Type B pancreatic cell (in vitro differentiated cells): Measurements from ENCODE around the gene ZNF423. TPM values are rescaled to one million over a fixed set of nuclear protein-coding genes. Genes with fewer than 3 reads are reported as not detected.

Experiments used
- DNase-seq: peaks from one replicate; pipeline ENCODE4 v3.0.0; 2021; ENCODE audit warnings: mixed read lengths; ENCODE audit not compliant: unreplicated experiment; ENCODE audit errors: extremely low spot score
- H3K27ac Mint-ChIP-seq: 2 replicates; pipeline ENCODE4 v1.8.0; 2021; ENCODE audit warnings: mild to moderate bottlenecking, mixed read lengths
- H3K27me3 Mint-ChIP-seq: 2 replicates; pipeline ENCODE4 v1.8.0; 2021; ENCODE audit warnings: mixed read lengths
- H3K36me3 Mint-ChIP-seq: 2 replicates; pipeline ENCODE4 v1.8.0; 2021; ENCODE audit warnings: mixed read lengths
- H3K4me1 Mint-ChIP-seq: one replicate; pipeline ENCODE4 v1.8.0; 2021; ENCODE audit warnings: mixed read lengths; ENCODE audit not compliant: unreplicated experiment
- H3K4me3 Mint-ChIP-seq: 2 replicates; pipeline ENCODE4 v1.8.0; 2021; ENCODE audit warnings: mild to moderate bottlenecking, mixed read lengths
- H3K9me3 Mint-ChIP-seq: 2 replicates; pipeline ENCODE4 v1.8.0; 2021; ENCODE audit warnings: mixed read lengths
- total RNA-seq: library from RNA; stranded (reverse); gene quantifications from 2 replicates; pipeline ENCODE4 v1.2.1, GENCODE V29; 2021; ENCODE audit warnings: low replicate concordance
- TF ChIP-seq, protein P1 (sequence below): fragments of 200-600 bp; sonication (generic); conservative IDR thresholded peaks from 2 replicates; pipeline ENCODE4 v1.5.0; 2021; ENCODE audit warnings: antibody characterized with exemption, mild to moderate bottlenecking

ZNF423 gene
- total RNA-seq, 1 donor from 2014 or later, result 72.6 TPM

DNA sequence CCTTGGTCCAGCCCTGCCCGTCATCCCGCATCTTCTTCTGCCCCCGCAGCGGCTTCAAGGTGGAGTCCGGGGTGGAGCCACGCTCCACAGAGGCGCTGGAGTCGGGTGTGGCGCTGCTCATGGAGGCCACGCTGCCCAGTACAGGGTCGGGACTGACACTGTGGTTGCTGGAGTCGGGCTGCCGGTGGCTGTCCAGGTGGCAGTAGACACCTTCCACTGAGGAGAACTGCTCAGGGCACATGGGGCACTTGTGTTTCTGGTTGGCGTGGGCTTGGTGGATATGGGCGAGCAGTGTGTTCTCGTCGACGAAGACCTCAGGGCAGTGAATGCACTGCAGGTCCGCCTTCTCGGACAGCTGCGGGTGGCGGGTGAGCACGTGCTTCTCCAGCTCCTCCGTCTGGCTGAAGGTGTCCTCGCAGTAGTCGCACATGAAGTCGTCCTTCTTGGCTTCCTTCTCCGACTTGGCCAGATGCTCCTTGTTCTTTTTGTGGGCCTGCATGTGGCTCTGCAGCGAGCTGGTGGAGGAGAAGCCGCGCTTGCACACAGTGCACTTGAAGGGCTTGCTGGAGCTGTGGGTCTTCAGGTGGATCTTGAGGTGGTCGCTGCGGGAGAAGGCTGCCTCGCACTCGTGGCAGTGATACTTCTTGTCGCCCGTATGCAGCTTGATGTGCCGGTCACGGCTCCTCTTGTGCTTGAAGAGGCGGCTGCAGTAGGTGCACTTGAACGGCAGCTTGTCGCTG is 217.8 kb downstream of the ZNF423 start:
- no peaks in the 10 kb centered on the region for H3K9me3 Mint-ChIP-seq
- H3K27me3 Mint-ChIP-seq, result peaks cover 6% of the 10 kb centered on the region
- H3K4me1 Mint-ChIP-seq, result peaks cover 45% of the 10 kb centered on the region
- TF ChIP-seq, protein P1, sequence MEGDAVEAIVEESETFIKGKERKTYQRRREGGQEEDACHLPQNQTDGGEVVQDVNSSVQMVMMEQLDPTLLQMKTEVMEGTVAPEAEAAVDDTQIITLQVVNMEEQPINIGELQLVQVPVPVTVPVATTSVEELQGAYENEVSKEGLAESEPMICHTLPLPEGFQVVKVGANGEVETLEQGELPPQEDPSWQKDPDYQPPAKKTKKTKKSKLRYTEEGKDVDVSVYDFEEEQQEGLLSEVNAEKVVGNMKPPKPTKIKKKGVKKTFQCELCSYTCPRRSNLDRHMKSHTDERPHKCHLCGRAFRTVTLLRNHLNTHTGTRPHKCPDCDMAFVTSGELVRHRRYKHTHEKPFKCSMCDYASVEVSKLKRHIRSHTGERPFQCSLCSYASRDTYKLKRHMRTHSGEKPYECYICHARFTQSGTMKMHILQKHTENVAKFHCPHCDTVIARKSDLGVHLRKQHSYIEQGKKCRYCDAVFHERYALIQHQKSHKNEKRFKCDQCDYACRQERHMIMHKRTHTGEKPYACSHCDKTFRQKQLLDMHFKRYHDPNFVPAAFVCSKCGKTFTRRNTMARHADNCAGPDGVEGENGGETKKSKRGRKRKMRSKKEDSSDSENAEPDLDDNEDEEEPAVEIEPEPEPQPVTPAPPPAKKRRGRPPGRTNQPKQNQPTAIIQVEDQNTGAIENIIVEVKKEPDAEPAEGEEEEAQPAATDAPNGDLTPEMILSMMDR, result no peak
- H3K27ac Mint-ChIP-seq, result no peak overlapping the region
- DNase-seq, result no peak
- no peak overlapping the region for H3K4me3 Mint-ChIP-seq
- peaks cover 15% of the 10 kb centered on the region for H3K36me3 Mint-ChIP-seq

DNA sequence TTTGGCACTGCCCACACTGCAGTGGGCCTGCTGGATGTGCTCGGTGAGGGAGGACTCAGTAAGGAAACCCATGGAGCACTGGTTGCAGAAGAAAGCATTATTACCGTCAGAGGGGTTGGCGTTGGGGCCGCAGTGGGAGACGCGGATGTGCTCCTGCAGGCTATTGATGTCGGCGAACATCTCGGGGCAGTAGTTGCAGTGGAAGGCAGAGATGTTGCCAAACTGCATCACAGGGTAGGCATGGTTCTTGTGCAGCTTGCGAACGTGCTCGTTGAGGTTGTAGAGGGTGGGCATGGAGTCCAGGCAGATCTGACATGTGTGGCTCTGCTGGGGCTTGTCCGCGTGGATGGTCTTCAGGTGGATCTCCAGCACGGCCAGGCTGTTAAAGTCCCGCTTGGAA is 218.4 kb downstream of the ZNF423 start:
- Mint-ChIP-seq H3K27ac (no peak overlapping the region), H3K27me3 (peaks cover 6% of the 10 kb centered on the region), H3K9me3 (no peaks in the 10 kb centered on the region), H3K4me1 (peaks cover 43% of the 10 kb centered on the region), H3K36me3 (peaks cover 15% of the 10 kb centered on the region), H3K4me3 (no peak overlapping the region)
- TF ChIP-seq, protein P1, result no peak
- DNase-seq, result no peak

DNA sequence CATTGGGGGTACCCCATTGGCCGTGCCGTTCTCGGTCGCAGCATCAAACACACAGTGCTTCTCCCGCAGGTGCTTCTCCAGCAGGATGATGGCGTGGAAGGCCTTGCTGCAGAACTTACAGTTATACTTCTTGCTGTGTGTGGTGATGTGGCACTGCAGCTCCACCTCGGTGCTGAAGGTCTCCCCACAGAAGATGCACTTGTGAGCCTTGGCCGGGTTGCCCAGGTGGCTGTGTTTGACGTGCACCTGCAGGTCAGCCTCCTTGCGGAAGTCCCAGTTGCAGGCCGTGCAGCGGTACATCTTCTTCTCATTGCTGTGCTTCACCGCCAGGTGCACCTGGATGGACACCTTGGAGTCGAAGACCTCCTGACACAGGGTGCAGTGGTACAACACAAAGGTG is 219.3 kb downstream of the ZNF423 start:
- no peak overlapping the region for H3K4me3 Mint-ChIP-seq
- TF ChIP-seq, protein P1, result no peak
- H3K36me3 Mint-ChIP-seq, result peaks cover 15% of the 10 kb centered on the region
- DNase-seq, result no peak
- H3K4me1 Mint-ChIP-seq, result peaks cover 41% of the 10 kb centered on the region
- H3K9me3 Mint-ChIP-seq, result no peaks in the 10 kb centered on the region
- peaks cover 5% of the 10 kb centered on the region for H3K27me3 Mint-ChIP-seq
- no peak overlapping the region for H3K27ac Mint-ChIP-seq

DNA sequence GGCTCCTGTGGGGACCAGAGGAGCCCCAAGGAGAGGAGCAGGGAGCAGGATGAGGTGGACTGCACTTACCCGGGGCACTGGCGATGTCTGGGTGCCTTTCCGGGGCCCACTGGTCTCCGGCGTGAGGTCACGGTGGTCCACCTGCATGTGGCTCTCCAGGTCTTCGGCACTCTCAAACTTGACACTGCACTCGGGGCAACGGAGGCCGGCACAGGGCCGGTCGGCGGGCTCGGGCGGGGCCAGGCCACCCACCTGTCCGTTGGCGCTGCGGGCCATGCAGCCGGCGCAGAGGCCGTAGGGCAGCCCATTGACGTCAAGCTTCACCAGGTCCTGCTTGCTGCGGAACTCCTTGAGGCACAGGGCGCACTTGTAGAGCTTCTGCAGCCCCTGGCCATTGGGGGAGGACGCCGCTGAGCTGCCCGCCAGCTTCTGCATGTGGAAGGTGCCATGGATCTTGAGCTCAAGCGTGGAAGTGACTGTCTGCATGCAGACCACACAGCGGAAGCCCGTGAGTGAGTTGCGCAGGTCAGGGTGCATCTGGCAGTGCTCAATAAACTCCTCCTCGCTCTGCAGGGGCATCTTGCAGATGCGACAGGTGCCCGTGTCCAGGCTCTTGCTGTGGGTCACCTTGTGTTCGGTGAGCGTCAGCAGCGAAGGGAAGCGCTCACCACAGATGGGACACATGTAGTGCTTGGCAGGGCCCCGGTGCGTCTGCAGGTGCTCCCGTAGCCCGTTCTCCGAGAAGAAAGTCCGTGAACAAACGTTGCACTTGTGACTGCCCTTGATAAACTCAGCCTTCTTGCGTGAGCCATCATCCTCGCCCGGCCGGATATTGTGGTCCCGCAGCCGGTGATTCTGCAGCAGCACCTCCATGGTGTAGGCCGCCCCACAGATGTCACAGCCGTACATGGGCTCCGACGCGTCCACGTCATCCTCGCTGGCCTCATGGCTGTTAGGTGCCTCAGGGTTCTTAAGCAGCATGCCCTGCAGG is 220.0 kb downstream of the ZNF423 start:
- no peak for DNase-seq
- Mint-ChIP-seq H3K9me3 (no peaks in the 10 kb centered on the region), H3K4me3 (no peak overlapping the region), H3K4me1 (peaks cover 41% of the 10 kb centered on the region), H3K36me3 (peaks cover 19% of the 10 kb centered on the region), H3K27me3 (peaks cover 2% of the 10 kb centered on the region), H3K27ac (no peak overlapping the region)
- TF ChIP-seq, protein P1, result no peak

DNA sequence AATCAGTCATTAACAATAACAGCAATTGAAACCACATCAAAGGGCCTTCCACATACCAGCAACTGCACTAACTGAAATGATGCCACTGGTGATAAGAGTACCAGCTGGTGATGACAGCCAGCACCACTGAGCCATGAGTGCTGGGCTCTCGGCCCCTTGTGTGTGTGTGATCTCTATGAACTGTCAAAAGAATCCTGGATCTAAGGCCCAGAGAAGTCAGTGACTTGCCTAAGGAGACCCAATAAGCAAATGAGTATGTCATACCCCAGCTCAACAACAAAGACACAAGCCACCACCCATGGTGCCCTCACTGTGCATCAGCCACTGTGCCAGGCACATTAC is 220.9 kb downstream of the ZNF423 start:
- DNase-seq, result no peak
- Mint-ChIP-seq H3K9me3 (no peaks in the 10 kb centered on the region), H3K27me3 (peaks cover 2% of the 10 kb centered on the region), H3K27ac (no peak overlapping the region), H3K36me3 (peaks cover 22% of the 10 kb centered on the region), H3K4me3 (no peak overlapping the region), H3K4me1 (peaks cover 38% of the 10 kb centered on the region)
- TF ChIP-seq, protein P1, result no peak
